NCI-H510A (cell line): ENCODE data around the gene WWTR1.

Experiments
- DNase-seq: peaks from one replicate; lab custom pipeline; 2025; lab: John Stamatoyannopoulos, UW

WWTR1 gene

GRCh38 chr3:149592758-149593240 lies 65.0 kb downstream of the WWTR1 start:
- no peak for DNase-seq

DNA sequence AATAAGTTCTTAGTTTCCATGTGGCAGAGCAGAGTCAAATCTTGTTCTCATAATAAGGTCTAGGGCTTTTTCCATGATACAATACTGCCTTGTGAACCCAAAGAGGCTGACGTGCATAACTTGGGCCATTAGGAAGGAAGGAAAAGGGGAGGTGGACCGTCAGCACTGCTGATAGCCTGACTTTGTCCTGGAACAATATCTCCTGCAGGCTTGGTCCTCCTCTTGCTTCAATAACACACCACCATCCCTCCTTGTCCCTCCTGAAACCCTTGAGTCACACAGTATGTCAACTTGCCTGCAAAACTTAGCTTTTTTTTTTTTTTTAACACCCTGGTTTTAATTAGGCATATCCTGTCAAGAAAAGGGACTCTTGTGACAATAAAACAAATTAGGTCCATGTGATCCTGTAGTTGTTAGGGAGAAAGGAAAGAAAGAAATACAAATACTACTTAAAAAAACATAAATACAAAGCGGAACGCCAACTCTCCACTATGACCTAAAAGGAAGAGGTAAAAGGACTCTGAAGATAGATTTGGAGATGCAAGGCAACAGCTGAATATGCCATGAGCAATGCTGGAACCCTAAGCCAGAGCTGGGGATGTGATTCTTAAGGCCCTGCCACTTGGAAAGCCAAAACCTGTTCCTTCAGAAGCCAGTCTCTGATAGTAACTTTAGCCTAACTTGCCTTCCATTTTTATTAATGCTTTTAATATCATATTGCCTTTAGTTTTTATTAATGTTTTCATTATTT lies 67.0 kb downstream of the WWTR1 start:
- no peak for DNase-seq

DNA sequence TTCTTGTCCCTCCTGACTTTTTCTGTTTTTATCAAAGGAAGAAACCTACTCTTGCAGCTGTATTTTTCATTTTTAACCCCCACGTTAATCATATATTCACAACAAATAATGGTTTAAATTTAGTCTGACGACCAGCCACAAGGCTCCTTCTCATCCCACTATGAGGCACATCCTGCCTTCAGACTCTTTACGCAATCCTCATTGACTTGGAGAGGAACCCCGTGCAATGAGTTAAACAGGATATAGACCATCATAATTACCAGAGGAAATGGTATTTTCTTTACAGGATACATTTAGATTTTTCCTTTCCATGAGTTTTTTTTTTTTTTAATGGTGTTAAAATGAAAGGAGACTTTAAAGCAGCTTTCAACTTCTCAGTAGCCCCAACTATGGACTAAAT lies 68.5 kb downstream of the WWTR1 start:
- no peak for DNase-seq

- DNase-seq, result no peak
Measured at GRCh38 chr3:149588909-149589308, 68.9 kb downstream of the WWTR1 start.

DNA sequence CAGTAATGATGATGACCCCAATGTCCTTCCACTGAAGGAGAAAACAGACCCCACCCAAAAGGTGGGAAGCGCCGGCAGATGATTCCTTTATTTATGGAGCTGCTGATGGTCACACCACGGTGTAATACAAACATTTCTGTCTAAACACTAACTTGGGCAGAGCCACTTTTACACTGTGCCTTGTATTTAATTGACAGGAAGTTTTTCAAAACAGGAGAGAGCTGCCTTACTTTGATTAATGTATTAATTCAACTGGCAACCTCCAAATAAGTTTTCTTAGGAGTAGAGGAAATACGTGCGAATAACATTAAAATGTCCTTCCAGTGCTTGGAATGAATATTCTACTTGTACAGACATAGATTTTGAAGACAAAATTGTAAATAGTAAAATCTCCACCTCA lies 70.4 kb downstream of the WWTR1 start:
- no peak for DNase-seq

- DNase-seq, result no peak
Measured at GRCh38 chr3:149586871-149587270, 71.0 kb downstream of the WWTR1 start.

DNA sequence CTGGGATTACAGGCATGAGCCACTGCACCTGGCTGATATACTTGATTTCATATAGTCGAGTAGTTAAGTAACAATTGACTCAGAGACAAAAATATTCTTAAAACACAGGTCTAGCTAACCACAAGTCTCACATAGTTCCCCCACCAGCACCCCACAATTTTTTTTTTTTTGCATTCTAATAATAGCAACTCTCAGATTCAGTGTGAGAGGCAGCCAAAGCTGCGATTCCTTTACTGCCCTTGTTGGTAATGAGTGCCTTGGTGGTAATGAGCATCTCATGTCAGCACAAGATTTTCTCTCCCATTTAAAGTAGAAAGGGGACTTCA lies 72.5 kb downstream of the WWTR1 start:
- DNase-seq, result no peak

DNA sequence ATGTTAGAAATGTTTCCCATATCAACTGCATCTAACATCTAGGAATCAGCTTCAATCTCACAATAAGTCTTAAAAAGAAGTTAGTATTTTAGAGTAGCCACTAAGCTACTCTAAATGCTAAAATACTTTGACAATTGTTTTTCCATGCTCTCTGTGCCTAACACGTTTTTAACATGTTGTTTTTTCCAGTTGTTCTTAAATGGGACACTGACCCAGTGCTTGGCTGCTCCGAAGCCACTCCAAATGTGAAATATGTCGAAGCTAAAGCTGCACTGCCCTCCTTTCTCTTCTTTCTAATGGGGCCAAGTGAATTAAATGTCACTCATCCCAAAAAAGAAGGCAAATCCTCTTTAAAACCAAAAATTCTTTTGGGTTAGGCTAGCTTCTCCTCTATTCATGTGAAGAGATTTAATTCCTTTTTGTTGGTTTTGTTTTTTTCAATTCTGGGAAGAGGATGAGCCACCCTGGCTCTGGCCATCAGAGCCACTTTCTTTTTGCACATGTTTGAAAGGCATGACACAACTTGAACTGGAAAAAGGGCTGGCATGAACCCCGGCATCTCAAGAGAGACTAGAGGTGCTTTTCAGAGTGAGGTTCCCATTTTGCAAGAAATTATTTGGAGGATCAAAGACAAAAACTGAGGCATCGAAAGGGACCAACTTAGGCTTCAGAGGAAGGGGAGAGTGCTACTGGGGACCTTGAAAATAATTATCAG lies 73.7 kb downstream of the WWTR1 start:
- DNase-seq, result no peak

DNA sequence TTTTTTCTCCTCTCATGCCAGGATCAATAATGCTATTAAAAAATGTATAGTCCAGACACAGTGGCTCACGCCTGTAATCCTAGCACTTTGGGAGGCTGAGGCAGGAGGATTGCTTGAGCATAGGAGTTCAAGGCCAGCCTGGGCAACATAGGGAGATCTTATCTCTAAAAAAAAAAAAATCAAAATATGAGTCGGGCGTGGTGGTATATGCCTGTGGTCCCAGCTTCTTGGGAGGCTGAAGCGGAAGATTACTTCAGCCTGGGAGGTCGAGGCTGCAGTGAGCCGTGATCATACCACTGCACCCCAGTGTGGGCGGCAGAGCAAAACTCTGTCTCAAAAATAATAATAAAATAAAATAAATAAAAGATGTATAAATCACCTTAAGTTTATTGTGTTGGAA lies 75.4 kb downstream of the WWTR1 start:
- no peak for DNase-seq

DNA sequence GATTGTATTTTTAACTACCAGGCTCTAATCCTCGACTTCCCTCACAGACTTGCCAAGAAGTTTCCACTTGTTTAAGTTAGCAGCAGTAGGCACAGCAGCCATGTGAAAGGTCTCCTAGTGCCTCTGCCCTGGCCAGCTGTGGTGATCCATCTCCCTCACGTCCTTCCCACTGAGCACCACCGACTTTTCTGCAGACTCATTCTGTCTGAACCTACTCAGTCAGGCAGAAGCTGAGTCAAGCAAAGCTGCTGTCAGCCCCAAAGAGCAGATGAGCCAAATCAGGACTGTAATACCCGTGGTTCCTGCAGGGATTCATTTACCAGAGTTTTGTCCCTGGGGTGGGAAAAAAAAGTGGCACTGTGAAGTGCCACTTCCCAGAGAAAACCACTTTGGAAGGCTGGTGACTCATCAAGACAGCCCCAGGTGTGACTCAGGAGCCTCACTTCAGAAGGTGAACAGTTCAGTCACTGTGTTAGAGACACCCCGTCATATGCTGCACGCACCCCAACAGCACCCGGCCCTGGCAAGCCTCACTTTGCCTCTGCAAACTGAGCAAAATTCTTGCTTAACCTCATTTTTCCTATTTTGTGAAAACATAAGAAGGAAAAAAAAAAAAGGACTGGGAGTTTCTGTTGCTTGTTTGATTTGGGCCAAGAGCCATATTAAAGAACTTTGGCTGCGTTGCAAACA lies 76.0 kb downstream of the WWTR1 start:
- DNase-seq, result peak; percentile 19

DNA sequence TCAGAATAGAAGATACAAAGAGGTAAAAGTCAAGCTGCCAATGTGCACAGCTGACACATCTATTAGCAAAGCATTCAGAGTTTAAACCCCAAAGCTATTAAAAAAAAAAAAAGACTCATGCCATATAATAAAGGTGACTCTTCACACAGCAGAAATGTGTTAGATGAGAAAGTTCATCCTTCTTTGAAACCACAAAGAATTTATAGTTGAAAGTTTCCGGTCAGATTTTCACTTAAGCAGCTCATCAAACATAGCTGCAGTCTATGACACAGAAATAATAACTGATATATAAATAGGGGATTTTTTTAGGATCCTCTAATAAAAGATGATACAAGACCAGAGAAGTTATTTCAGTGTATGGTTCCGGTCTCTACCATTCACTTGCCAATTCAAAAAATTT lies 76.6 kb downstream of the WWTR1 start:
- DNase-seq, result no peak

- DNase-seq, result no peak
Measured at GRCh38 chr3:149579838-149580542, 77.8 kb downstream of the WWTR1 start.

- no peak for DNase-seq
Measured at GRCh38 chr3:149579161-149579560, 78.7 kb downstream of the WWTR1 start.

DNA sequence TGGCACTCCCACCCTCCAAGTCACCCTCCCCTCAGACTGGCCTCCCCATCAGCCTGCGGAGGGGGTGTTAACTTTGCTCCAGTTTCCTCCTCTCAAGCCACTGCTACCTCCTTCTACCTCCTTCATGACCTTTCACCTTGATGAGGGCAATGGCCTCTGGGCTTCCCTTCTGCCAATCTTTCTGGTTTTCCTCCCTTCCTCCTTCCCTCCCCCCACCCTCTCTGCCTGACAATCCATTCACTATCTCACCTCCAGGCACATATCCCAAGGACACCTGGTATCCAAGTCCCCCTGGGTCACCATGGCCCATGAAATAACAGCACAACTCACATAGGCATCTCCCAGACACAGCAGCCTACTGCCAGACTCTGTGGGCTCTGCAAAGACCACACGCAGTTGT lies 80.0 kb downstream of the WWTR1 start:
- DNase-seq, result no peak

DNA sequence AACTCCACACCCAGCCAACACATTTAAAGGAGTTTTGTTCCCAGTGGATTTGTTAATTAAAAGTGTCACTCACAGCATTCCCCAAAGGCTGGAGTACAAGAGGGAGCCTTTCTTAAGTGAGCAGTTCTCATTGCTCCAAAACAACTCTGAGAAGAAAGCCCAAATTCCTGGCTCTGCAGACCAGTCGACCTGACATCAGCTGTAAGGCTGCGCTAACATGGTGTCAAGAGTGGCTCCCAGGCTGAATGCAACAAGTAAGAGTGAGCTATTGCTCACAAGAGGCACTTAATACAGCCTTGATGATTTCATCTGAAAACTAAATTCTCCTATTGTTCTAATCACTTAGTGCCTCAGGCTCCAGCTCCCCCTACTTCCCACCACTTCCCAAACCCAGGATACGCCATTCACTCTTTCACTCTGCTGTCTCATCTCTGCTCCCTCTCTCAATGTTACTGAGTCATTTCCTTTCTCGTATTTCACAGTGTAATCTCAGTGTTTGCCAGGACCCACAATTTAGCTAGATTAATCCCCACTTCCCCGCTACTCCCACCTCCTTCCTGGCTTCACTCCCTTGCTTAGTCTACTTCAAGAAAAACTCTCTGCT lies 81.8 kb downstream of the WWTR1 start:
- DNase-seq, result no peak

- peak; percentile 6 for DNase-seq
Measured at GRCh38 chr3:149575213-149575960, 82.4 kb downstream of the WWTR1 start.

GRCh38 chr3:149572796-149573414 lies 84.9 kb downstream of the WWTR1 start:
- no peak for DNase-seq

DNA sequence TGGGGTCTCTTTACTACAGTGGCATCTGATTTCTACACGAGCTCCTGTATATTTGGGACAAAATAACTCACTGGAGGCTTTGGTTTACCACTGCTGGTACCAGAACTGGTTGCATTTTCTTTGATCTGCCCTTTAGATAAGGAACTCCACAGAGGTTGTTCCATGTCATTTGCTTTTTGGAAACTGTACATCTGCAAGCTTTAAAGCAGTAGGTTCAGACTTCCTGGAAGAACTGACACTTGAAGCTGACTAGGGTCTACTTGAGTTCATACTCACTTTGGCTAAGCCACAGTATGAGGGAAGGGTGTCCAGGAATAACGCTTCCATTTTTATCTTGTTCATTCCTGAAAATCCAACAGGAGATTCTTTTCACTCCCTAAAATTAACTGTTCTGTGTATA lies 86.4 kb downstream of the WWTR1 start:
- no peak for DNase-seq

DNA sequence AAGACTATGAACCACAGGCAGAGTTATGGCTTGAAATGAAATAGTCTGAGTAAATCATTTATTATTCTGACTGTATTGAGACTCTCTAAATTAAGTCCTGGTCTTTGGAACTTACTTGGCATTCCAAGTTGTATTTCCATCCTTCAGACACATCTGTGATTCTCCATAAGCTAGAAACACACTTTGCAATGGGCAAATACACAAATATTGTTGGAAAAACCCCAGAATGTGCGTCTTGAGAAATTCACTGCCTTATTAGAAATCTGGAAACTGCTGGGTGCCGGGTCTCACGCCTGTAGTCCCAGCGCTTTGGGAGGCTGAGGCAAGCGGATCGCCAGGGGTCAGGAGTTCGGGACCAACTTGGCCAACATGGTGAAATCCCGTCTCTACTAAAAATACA lies 87.8 kb downstream of the WWTR1 start:
- no peak for DNase-seq

GRCh38 chr3:149567381-149567780 lies 90.4 kb downstream of the WWTR1 start:
- no peak for DNase-seq
